ENCODE data around the gene INTS2. TPM values are rescaled to one million over a fixed set of nuclear protein-coding genes. Genes with fewer than 3 reads are reported as not detected.
"Not testable (repeated sequence)": the region's sequence is repeated elsewhere in the genome, so short reads cannot be mapped to it uniquely, and the experiment has no call there.

INTS2 gene
- total and polyA plus RNA-seq, 8 donors, result 0.58 to 32.5 (median 3.4) TPM

GRCh38 chr17:61827649-61828395 is 100.0 kb downstream of the INTS2 start:
- DNase-seq, result no peak
- Histone ChIP-seq H3K27me3 (no peaks in the 10 kb centered on the region), H3K9me3 (peaks cover 0 to 6% (median 0%) of the 10 kb centered on the region in 4 donors), H3K27ac (no peak overlapping the region), H3K4me1 (no peaks in the 10 kb centered on the region), H3K4me3 (no peak overlapping the region), H3K36me3 (no peaks in the 10 kb centered on the region)
- TF ChIP-seq POLR2AphosphoS5 (IDR thresholded peaks at IDR 0.05), result no peak
- TF ChIP-seq POLR2A (IDR thresholded peaks at IDR 0.05), result no peak
- TF ChIP-seq, protein P1, sequence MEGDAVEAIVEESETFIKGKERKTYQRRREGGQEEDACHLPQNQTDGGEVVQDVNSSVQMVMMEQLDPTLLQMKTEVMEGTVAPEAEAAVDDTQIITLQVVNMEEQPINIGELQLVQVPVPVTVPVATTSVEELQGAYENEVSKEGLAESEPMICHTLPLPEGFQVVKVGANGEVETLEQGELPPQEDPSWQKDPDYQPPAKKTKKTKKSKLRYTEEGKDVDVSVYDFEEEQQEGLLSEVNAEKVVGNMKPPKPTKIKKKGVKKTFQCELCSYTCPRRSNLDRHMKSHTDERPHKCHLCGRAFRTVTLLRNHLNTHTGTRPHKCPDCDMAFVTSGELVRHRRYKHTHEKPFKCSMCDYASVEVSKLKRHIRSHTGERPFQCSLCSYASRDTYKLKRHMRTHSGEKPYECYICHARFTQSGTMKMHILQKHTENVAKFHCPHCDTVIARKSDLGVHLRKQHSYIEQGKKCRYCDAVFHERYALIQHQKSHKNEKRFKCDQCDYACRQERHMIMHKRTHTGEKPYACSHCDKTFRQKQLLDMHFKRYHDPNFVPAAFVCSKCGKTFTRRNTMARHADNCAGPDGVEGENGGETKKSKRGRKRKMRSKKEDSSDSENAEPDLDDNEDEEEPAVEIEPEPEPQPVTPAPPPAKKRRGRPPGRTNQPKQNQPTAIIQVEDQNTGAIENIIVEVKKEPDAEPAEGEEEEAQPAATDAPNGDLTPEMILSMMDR (IDR thresholded peaks at IDR 0.05), result no peak
- no peak for TF ChIP-seq EP300 (IDR thresholded peaks at IDR 0.05)
- 96 to 98% (median 98%) methylated on average over 8 of the region's 8 CpGs for WGBS, 5 donors
- intact Hi-C loops (cut with DNase I; ENCODE audit: low total_unique reads), result no loop called here

- 82 to 100% (median 98%) methylated on average over 1 of the region's 1 CpG for WGBS, 5 donors
- H3K27me3 ChIP-seq; H3K36me3 ChIP-seq; DNase-seq; H3K4me1 ChIP-seq; H3K4me3 ChIP-seq; intact Hi-C loops (cut with DNase I; ENCODE audit: low total_unique reads); H3K9me3 ChIP-seq; H3K27ac ChIP-seq: not testable (repeated sequence)
Observed at GRCh38 chr17:61826866-61827265, 100.9 kb downstream of the INTS2 start.

DNA sequence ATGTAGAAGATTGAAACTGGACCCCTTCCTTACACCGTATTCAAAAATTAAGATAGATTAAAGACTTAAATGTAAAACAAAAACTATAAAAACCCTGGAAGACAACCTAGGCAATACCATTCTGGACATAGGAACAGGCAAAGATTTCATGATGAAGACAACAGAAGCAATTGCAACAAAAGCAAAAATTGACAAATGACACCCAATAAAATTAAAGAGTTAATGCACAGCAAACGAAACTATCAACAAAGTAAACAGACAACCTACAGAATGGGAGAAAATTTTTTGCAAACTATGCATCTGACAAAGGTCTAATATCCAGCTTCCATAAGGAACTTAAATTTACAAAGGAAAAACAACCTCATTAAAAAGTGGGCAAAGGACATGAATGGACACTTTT is 101.6 kb downstream of the INTS2 start:
- intact Hi-C loops (cut with DNase I; ENCODE audit: low total_unique reads); DNase-seq; H3K9me3 ChIP-seq; H3K36me3 ChIP-seq; H3K27ac ChIP-seq; H3K4me3 ChIP-seq; H3K27me3 ChIP-seq; H3K4me1 ChIP-seq: not testable (repeated sequence)
- 73 to 83% (median 75%) methylated on average over 2 of the region's 2 CpGs for WGBS, 5 donors

DNA sequence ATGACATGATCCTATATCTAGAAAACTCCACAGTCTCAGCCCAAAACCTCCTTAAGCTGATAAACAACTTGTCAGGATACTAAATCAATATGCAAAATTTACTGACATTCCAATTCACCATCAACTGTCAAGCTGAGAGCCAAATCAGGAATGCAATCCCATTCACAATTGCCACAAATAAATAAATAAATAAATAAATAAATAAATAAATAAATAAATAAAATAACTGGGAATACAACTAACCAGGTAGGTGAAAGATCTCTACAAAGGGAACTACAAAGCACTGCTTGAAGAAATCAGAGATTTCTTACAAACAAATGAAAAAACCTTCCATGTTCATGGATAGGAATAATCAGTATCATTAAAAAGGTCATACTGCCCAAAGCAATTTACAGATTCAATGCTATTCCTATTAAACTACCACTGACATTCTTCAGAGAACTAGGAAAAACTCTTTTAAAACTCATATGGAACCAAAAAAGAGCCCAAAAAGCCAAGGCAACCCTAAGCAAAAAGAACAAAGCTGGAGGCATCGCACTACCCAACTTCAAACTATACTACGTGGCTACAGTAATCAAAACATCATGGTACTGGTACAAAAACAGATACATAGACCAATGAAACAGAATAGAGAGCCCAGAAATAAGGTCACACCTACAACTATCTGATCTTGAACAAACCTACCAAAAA is 102.2 kb downstream of the INTS2 start:
- 94 to 100% (median 98%) methylated on average over 2 of the region's 2 CpGs for WGBS, 5 donors
- Histone ChIP-seq H3K4me3 (no peak overlapping the region), H3K9me3 (peaks cover 0 to 6% (median 3%) of the 10 kb centered on the region in 4 donors), H3K27me3 (no peaks in the 10 kb centered on the region), H3K36me3 (peaks cover 0 to 3% (median 0%) of the 10 kb centered on the region in 4 donors), H3K27ac (no peak overlapping the region), H3K4me1 (no peaks in the 10 kb centered on the region)
- DNase-seq, result no peak
- TF ChIP-seq EP300 (IDR thresholded peaks at IDR 0.05) (no peak), POLR2AphosphoS5 (IDR thresholded peaks at IDR 0.05) (no peak), POLR2A (IDR thresholded peaks at IDR 0.05) (no peak)
- TF ChIP-seq, protein P1 (IDR thresholded peaks at IDR 0.05), result no peak
- intact Hi-C loops (cut with DNase I; ENCODE audit: low total_unique reads), result no loop called here

DNA sequence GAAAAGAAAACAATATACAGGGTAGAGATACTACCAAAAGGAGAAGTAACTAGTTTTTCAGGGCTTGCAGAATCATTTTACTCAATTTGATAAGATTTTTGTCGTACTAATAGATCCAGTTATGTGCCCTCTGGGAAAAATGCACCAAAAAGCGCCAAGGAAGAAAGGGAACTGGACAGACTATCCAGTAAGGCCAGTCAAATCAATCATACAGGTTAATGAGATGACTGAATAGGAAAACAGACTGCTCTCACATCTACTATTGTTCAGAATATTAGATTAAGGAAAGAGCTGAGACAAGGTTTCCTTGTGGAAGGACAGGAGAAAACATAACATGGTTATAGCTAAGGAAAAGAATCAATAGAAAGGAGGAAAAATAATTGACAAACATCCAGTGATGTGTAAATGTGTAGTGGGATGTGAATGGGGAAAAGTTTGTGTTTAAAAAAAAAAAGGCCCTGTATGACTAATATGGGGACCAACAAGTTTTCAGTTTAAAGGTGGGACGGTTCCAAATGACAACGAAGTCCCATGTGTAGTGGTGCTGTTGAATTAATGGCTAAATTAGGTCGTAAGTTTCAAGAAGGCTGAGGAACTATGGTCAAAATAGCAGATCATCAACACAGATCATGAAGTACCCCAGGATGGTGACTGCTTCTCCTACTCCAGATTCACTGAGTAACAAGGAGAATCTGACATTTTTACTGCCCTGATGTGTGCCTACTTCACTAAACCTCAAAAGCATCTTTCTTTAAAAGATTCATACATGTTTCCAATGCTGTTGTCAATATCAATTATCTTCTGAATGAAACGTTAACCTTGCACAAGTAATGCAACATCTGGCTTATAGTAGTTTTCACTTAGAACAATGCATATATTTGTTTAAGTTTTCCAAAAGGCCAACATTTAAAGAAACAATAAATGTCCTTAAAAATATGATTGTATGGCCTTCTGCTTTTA is 105.2 kb downstream of the INTS2 start:
- TF ChIP-seq POLR2AphosphoS5 (IDR thresholded peaks at IDR 0.05), result no peak
- TF ChIP-seq POLR2A (IDR thresholded peaks at IDR 0.05), result no peak
- TF ChIP-seq, protein P1 (IDR thresholded peaks at IDR 0.05), result no peak
- peaks cover 0 to 6% (median 0%) of the 10 kb centered on the region in 4 donors for H3K9me3 ChIP-seq
- no peak overlapping the region for H3K4me3 ChIP-seq
- no peaks in the 10 kb centered on the region for H3K4me1 ChIP-seq
- no peak overlapping the region for H3K27ac ChIP-seq
- peaks cover 0 to 3% (median 0%) of the 10 kb centered on the region in 4 donors for H3K36me3 ChIP-seq
- H3K27me3 ChIP-seq, result no peaks in the 10 kb centered on the region
- 71 to 90% (median 80%) methylated on average over 6 of the region's 6 CpGs for WGBS, 5 donors
- no peak for DNase-seq
- intact Hi-C loops (cut with DNase I; ENCODE audit: low total_unique reads), result no loop called here

Measured in stomach (tissue), 9 donors.